ENCODE results near the gene ARMC12. TPM values are rescaled to one million over a fixed set of nuclear protein-coding genes. Genes with fewer than 3 reads are reported as not detected.
A peak's percentile ranks its signal among the peaks of the same experiment; 100 is the strongest.

ARMC12 gene
- total and polyA plus RNA-seq, 2 of the 13 experiments (the other 11 are each of a cell fraction or from before 2014, with no cell fraction given), result 1.3 TPM; not detected in 1

DNA sequence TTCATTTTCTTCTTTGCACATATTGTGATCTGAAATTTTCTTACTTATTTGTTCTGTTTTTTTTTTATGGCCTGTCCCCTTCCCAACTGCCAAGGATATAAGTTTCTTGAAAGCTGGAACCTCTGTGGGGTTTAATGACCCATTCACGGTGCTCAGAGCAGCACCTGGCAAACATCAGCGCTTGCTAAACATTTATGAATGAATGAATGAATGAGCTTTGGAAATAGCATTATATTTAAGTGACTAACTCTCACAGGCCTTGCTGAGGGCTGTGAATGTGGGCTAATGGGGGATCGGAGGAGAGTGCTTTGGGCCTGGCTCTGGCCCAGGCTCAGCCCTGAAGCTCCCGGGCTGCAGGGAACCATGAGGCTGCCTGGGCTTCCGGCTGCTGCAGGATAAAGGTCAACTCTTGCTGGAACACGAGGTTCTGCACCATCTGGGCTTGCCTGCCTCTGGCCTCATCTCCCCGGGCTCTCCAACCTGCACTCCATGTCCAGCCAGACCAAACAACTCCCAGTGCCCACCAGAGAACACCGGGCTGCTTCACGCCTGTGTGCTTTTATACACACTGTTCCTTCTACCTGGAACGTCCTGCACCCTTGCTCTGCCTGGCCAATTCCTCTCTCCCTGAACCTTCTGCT, 14.6 kb upstream of the ARMC12 start (continued):
- TF ChIP-seq ZKSCAN5 (CRISPR knock-in tag; IDR thresholded peaks at IDR 0.05) (0 out of 2 replicates have a peak, but pooled peaks have one; percentile 23), KLF16 (CRISPR knock-in tag; IDR thresholded peaks at IDR 0.05) (no peak), ZNF382 (CRISPR knock-in tag; IDR thresholded peaks at IDR 0.05; ENCODE audit: borderline replicate concordance) (no peak), FOXC1 (CRISPR knock-in tag; IDR thresholded peaks at IDR 0.05; ENCODE audit: borderline replicate concordance) (no peak), ATF7 (IDR thresholded peaks at IDR 0.05) (no peak), ATF7 (CRISPR knock-in tag; IDR thresholded peaks at IDR 0.05) (no peak), SIN3A (IDR thresholded peaks at IDR 0.05; ENCODE audit: borderline replicate concordance, low read depth, low read length) (no peak), JDP2 (CRISPR knock-in tag; IDR thresholded peaks at IDR 0.05; ENCODE audit: borderline replicate concordance) (no peak), ZNF577 (CRISPR knock-in tag; IDR thresholded peaks at IDR 0.05; ENCODE audit: borderline replicate concordance, low read depth) (no peak), MATR3 (CRISPR knock-in tag; IDR thresholded peaks at IDR 0.05) (no peak), EP300 (IDR thresholded peaks at IDR 0.05; ENCODE audit: low read depth in 2 of 2, low read length in 2 of 2) (no peak), EP300 (CRISPR knock-in tag; IDR thresholded peaks at IDR 0.05; ENCODE audit: borderline replicate concordance) (0 out of 2 replicates have a peak, but pooled peaks have one; percentile 32), HMG20B (CRISPR knock-in tag; conservative IDR thresholded peaks at IDR 0.05) (no peak), ZSCAN22 (CRISPR knock-in tag; IDR thresholded peaks at IDR 0.05) (no peak), SOX13 (IDR thresholded peaks at IDR 0.05) (no peak), SOX13 (CRISPR knock-in tag; conservative IDR thresholded peaks at IDR 0.05 in 1 of 2, IDR thresholded peaks at IDR 0.05 in 1 of 2) (no peak), ZNF549 (CRISPR knock-in tag; IDR thresholded peaks at IDR 0.05) (no peak), MED13 (CRISPR knock-in tag; IDR thresholded peaks at IDR 0.05) (no peak)
- TF ChIP-seq, protein P1, sequence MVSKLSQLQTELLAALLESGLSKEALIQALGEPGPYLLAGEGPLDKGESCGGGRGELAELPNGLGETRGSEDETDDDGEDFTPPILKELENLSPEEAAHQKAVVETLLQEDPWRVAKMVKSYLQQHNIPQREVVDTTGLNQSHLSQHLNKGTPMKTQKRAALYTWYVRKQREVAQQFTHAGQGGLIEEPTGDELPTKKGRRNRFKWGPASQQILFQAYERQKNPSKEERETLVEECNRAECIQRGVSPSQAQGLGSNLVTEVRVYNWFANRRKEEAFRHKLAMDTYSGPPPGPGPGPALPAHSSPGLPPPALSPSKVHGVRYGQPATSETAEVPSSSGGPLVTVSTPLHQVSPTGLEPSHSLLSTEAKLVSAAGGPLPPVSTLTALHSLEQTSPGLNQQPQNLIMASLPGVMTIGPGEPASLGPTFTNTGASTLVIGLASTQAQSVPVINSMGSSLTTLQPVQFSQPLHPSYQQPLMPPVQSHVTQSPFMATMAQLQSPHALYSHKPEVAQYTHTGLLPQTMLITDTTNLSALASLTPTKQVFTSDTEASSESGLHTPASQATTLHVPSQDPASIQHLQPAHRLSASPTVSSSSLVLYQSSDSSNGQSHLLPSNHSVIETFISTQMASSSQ (IDR thresholded peaks at IDR 0.05; ENCODE audit: low read depth), result no peak
- TF ChIP-seq, protein P1 (CRISPR knock-in tag; IDR thresholded peaks at IDR 0.05; ENCODE audit: borderline replicate concordance), result no peak
- TF ChIP-seq, protein P2, sequence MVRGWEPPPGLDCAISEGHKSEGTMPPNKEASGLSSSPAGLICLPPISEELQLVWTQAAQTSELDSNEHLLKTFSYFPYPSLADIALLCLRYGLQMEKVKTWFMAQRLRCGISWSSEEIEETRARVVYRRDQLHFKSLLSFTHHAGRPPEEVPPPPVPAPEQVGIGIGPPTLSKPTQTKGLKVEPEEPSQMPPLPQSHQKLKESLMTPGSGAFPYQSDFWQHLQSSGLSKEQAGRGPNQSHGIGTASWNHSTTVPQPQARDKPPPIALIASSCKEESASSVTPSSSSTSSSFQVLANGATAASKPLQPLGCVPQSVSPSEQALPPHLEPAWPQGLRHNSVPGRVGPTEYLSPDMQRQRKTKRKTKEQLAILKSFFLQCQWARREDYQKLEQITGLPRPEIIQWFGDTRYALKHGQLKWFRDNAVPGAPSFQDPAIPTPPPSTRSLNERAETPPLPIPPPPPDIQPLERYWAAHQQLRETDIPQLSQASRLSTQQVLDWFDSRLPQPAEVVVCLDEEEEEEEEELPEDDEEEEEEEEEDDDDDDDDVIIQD (CRISPR knock-in tag; IDR thresholded peaks at IDR 0.05; ENCODE audit: low read depth), result 0 out of 2 replicates have a peak, but pooled peaks have one; percentile 16
- TF ChIP-seq, protein P3, sequence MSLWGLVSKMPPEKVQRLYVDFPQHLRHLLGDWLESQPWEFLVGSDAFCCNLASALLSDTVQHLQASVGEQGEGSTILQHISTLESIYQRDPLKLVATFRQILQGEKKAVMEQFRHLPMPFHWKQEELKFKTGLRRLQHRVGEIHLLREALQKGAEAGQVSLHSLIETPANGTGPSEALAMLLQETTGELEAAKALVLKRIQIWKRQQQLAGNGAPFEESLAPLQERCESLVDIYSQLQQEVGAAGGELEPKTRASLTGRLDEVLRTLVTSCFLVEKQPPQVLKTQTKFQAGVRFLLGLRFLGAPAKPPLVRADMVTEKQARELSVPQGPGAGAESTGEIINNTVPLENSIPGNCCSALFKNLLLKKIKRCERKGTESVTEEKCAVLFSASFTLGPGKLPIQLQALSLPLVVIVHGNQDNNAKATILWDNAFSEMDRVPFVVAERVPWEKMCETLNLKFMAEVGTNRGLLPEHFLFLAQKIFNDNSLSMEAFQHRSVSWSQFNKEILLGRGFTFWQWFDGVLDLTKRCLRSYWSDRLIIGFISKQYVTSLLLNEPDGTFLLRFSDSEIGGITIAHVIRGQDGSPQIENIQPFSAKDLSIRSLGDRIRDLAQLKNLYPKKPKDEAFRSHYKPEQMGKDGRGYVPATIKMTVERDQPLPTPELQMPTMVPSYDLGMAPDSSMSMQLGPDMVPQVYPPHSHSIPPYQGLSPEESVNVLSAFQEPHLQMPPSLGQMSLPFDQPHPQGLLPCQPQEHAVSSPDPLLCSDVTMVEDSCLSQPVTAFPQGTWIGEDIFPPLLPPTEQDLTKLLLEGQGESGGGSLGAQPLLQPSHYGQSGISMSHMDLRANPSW (CRISPR knock-in tag; IDR thresholded peaks at IDR 0.05; ENCODE audit: borderline replicate concordance), result no peak

Data from HepG2 (cell line).